Measurements from ENCODE around the gene RDH8. TPM values are rescaled to one million over a fixed set of nuclear protein-coding genes. Genes with fewer than 3 reads are reported as not detected.

Gene RDH8
- total and polyA plus RNA-seq, 2 donors (not counting 3 experiments of a cell fraction or from before 2014, with no cell fraction given) = not detected

DNA sequence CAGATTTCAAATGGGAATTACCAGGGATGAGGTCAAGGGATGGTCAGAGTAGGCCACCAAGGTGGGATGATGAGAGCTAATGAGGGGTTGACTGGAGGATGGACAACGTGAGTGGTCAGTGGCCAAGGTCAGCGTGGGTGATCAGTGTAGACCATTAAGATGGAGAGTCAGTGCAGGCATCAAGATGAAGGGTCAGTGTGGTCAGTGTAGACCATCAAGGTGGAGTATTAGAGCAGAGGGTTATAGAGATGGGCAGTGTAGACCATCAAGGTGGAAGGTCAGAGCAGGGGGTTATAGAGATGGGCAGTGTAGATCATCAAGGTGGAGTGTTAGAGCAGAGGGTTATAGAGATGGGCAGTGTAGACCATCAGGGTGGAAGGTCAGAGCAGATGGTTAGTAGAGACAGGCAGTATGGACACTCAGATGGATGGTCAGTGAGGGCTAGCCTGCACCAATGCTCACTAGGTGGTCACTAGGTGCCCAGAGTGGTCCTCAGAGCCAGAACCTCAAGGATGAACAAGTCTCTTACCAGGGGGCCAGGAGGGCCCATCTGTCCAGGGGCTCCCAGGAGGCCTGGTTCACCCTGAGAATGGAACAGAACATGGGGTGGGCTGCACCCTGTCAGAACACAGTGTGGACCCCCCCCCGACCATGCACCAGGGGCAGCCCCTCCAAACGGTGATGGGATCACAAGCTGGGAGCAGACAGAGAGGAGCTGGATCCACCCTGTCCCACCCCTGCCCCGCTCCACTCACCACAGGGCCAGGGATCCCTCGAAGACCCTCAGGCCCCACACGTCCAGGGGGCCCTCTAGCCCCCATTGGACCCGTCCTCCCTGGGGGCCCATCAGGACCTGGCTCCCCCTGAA lies 44.2 kb upstream of the RDH8 start:
- no peaks in the 10 kb centered on the region for H3K9me3 ChIP-seq (replicated peaks; ENCODE audit: control insufficient read depth, insufficient read depth, low read length)
- BruUV-seq (replicated peaks) = no TSS peak
- H3K9ac ChIP-seq (replicated peaks; ENCODE audit: extremely low read depth, insufficient read depth, low read length) = no peak overlapping the region
- H4K20me1 ChIP-seq (replicated peaks; ENCODE audit: control insufficient read depth, extremely low read depth, insufficient read depth, low read length) = no peaks in the 10 kb centered on the region
- POLR2A ChIA-PET = no interaction called here
- no peaks in the 10 kb centered on the region for H3K4me1 ChIP-seq (ENCODE audit: control insufficient read depth, extremely low read depth, insufficient read depth, low read length)
- intact Hi-C loops (cut with micrococcal nuclease) (no loop called here), dilution Hi-C loops (cut with MboI; ENCODE audit: extremely low pct_ligation_motif_present, low sequenced_read_pairs) (no loop called here)
- no peak for FAIRE-seq
- H3K36me3 ChIP-seq (ENCODE audit: control insufficient read depth in 2 of 2, extremely low read depth in 1 of 2, insufficient read depth in 2 of 2, low read length in 2 of 2) = no peaks in the 10 kb centered on the region
- peaks cover 6 to 8% of the 10 kb centered on the region in 2 experiments for H3K27me3 ChIP-seq (ENCODE audit: control insufficient read depth in 2 of 2, insufficient read depth in 2 of 2, low read length in 2 of 2)
- H3K4me3 ChIP-seq (replicated peaks in 1 of 3; ENCODE audit: insufficient read depth in 1 of 3, low read depth in 1 of 3, low read length in 3 of 3) = no peak overlapping the region
- DNase-seq (ENCODE audit: low read depth, low spot score) = no peak
- H3K79me2 ChIP-seq (ENCODE audit: control insufficient read depth, insufficient read depth, low read length) = no peaks in the 10 kb centered on the region
- CTCF ChIA-PET = no interaction called here
- TF ChIP-seq POLR2AphosphoS5 (IDR thresholded peaks at IDR 0.05; ENCODE audit: insufficient read depth, low read depth, low read length) (no peak), GATA2 (IDR thresholded peaks at IDR 0.05; ENCODE audit: insufficient read depth, insufficient read length, low read depth, low read length) (no peak), MYC (IDR thresholded peaks at IDR 0.05; ENCODE audit: low read depth, low read length) (no peak), JUN (IDR thresholded peaks at IDR 0.05; ENCODE audit: borderline replicate concordance, insufficient read depth, insufficient read length, low read depth) (no peak), FOS (IDR thresholded peaks at IDR 0.05; ENCODE audit: borderline replicate concordance, insufficient read depth, low read length) (no peak), POLR2A (IDR thresholded peaks at IDR 0.05; ENCODE audit: low read depth, low read length) (no peak), EZH2 (IDR thresholded peaks at IDR 0.05; ENCODE audit: borderline replicate concordance, low read depth, low read length, severe bottlenecking) (no peak)
- TF ChIP-seq, protein P1, sequence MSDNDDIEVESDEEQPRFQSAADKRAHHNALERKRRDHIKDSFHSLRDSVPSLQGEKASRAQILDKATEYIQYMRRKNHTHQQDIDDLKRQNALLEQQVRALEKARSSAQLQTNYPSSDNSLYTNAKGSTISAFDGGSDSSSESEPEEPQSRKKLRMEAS (IDR thresholded peaks at IDR 0.05; ENCODE audit: insufficient read depth, insufficient read length) = no peak
- TF ChIP-seq, protein P2, sequence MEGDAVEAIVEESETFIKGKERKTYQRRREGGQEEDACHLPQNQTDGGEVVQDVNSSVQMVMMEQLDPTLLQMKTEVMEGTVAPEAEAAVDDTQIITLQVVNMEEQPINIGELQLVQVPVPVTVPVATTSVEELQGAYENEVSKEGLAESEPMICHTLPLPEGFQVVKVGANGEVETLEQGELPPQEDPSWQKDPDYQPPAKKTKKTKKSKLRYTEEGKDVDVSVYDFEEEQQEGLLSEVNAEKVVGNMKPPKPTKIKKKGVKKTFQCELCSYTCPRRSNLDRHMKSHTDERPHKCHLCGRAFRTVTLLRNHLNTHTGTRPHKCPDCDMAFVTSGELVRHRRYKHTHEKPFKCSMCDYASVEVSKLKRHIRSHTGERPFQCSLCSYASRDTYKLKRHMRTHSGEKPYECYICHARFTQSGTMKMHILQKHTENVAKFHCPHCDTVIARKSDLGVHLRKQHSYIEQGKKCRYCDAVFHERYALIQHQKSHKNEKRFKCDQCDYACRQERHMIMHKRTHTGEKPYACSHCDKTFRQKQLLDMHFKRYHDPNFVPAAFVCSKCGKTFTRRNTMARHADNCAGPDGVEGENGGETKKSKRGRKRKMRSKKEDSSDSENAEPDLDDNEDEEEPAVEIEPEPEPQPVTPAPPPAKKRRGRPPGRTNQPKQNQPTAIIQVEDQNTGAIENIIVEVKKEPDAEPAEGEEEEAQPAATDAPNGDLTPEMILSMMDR (IDR thresholded peaks at IDR 0.05; ENCODE audit: extremely low read depth in 1 of 2, insufficient read depth in 1 of 2, low read depth in 1 of 2, low read length in 2 of 2) = no peak
- H3K9me1 ChIP-seq (replicated peaks; ENCODE audit: control insufficient read depth, extremely low read depth, insufficient read depth, low read length) = no peaks in the 10 kb centered on the region
- no peak overlapping the region for H3K4me2 ChIP-seq (ENCODE audit: insufficient read depth, low read length)
- no peak overlapping the region for H3K27ac ChIP-seq (ENCODE audit: insufficient read depth, low read depth, low read length)
- H2AFZ ChIP-seq (ENCODE audit: low read depth, low read length) = no peak overlapping the region

Measured in endothelial cell of umbilical vein (primary cell).